ENCODE data around the gene ANKRD13D.

DNA sequence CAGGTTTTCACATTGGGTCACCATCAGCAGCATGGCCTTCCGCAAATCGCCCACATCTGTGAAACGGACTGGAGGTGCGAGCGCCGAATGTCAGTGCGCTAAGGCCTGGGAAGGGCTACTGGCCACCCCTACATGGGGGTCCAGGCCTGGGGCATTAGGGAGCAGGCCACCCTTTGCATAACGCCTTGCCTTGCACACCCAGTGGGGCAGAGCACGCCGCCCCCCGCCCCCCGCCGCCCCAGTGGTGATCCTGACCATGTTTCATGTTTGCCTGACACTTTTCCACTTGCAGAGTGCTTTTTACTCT lies 20.2 kb upstream of the ANKRD13D start:
- TF ChIP-seq, protein P1, sequence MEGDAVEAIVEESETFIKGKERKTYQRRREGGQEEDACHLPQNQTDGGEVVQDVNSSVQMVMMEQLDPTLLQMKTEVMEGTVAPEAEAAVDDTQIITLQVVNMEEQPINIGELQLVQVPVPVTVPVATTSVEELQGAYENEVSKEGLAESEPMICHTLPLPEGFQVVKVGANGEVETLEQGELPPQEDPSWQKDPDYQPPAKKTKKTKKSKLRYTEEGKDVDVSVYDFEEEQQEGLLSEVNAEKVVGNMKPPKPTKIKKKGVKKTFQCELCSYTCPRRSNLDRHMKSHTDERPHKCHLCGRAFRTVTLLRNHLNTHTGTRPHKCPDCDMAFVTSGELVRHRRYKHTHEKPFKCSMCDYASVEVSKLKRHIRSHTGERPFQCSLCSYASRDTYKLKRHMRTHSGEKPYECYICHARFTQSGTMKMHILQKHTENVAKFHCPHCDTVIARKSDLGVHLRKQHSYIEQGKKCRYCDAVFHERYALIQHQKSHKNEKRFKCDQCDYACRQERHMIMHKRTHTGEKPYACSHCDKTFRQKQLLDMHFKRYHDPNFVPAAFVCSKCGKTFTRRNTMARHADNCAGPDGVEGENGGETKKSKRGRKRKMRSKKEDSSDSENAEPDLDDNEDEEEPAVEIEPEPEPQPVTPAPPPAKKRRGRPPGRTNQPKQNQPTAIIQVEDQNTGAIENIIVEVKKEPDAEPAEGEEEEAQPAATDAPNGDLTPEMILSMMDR (IDR thresholded peaks at IDR 0.05 in 4 of 5, conservative IDR thresholded peaks at IDR 0.05 in 1 of 5), result no peak
- no peak for TF ChIP-seq POLR2A (IDR thresholded peaks at IDR 0.05)

Measured in gastrocnemius medialis (tissue), 4 donors.